Endothelial cell of umbilical vein (primary cell): ENCODE measurements around the gene TIMM17A. TPM values are rescaled to one million over a fixed set of nuclear protein-coding genes. Genes with fewer than 3 reads are reported as not detected.

Experiments
- BruUV-seq: library from RNA; stranded (reverse); fragments of 400-500 nt; replicated peaks from 2 replicates; lab custom pipeline; 2021; lab: Mats Ljungman, UMichigan
- CTCF ChIA-PET: fragments of 300-600, 350-600 bp; sonication (Branson Sonifier 250); formaldehyde crosslinking; loops from one replicate; lab custom pipeline; 2021; ENCODE audit warnings: antibody characterized with exemption, inconsistent platforms; lab: Charles Lee
- POLR2A ChIA-PET: fragments of 300-600, 350-600 bp; sonication (Branson Sonifier 250); formaldehyde crosslinking; loops from one replicate; lab custom pipeline; 2021; ENCODE audit warnings: antibody characterized with exemption, inconsistent platforms; lab: Charles Lee
- DNase-seq: peaks from one replicate; pipeline ENCODE4 v3.0.0-alpha.2; 2011; ENCODE audit warnings: low read depth, low spot score
- FAIRE-seq: peaks from 2 replicates; lab custom pipeline; 2011; peaks lifted over from hg19 to GRCh38; lab: Jason Lieb, UNC
- H2AFZ ChIP-seq: 2 replicates; pipeline ENCODE4 v1.6.0; 2012; ENCODE audit warnings: low read depth, low read length, control low read depth, inconsistent platforms
- H3K27ac ChIP-seq: 2 replicates; pipeline ENCODE4 v1.5.1; 2011; ENCODE audit warnings: low read depth, mild to moderate bottlenecking, control low read depth, low read length, moderate library complexity; ENCODE audit not compliant: insufficient read depth
- H3K27me3 ChIP-seq, 2 experiments: 2 replicates each; pipeline versions ENCODE4 v1.6.0 to v1.6.1; 2011; ENCODE audit warnings: low read length in 2 of 2, mixed read lengths in 1 of 2; ENCODE audit not compliant: control insufficient read depth in 2 of 2, insufficient read depth in 2 of 2
- H3K36me3 ChIP-seq, 2 experiments: 2 replicates in 1 of 2; 3 replicates in 1 of 2; pipeline ENCODE4 v1.5.1; 2011; ENCODE audit warnings: low read length in 2 of 2, mild to moderate bottlenecking in 1 of 2, moderate library complexity in 1 of 2; ENCODE audit not compliant: control insufficient read depth in 2 of 2, insufficient read depth in 2 of 2; ENCODE audit errors: extremely low read depth in 1 of 2
- H3K4me1 ChIP-seq: 3 replicates; pipeline ENCODE4 v1.5.1; 2011; ENCODE audit warnings: mild to moderate bottlenecking, low read length; ENCODE audit not compliant: control insufficient read depth, insufficient read depth; ENCODE audit errors: extremely low read depth
- H3K4me2 ChIP-seq: 2 replicates; pipeline ENCODE4 v1.6.1; 2011; ENCODE audit warnings: low read length, control low read depth, mixed read lengths; ENCODE audit not compliant: insufficient read depth
- H3K4me3 ChIP-seq, 3 experiments: fragments of 200-600 bp in 1 of 3; sonication (generic), shearing (Covaris generic) in 1 of 3; replicated peaks in 1 of 3; 2 replicates each; pipeline ENCODE4 v1.5.1; 2011 to 2016; ENCODE audit warnings: control low read depth in 3 of 3, low read length in 3 of 3, mild to moderate bottlenecking in 2 of 3, inconsistent platforms in 1 of 3, low read depth in 1 of 3, moderate library complexity in 1 of 3; ENCODE audit not compliant: insufficient read depth in 1 of 3
- H3K79me2 ChIP-seq: 2 replicates; pipeline ENCODE4 v1.6.0; 2012; ENCODE audit warnings: low read length, inconsistent platforms; ENCODE audit not compliant: control insufficient read depth, insufficient read depth
- H3K9ac ChIP-seq: replicated peaks from 2 replicates; pipeline ENCODE3; 2011; ENCODE audit warnings: low read length, control low read depth; ENCODE audit not compliant: insufficient read depth; ENCODE audit errors: extremely low read depth
- H3K9me1 ChIP-seq: replicated peaks from 3 replicates; pipeline ENCODE4 v1.6.0; 2011; ENCODE audit warnings: mild to moderate bottlenecking, low read length; ENCODE audit not compliant: control insufficient read depth, insufficient read depth; ENCODE audit errors: extremely low read depth
- H3K9me3 ChIP-seq: replicated peaks from 2 replicates; pipeline ENCODE4 v1.5.1; 2012; ENCODE audit warnings: low read length, inconsistent platforms; ENCODE audit not compliant: control insufficient read depth, insufficient read depth
- H4K20me1 ChIP-seq: replicated peaks from 2 replicates; pipeline ENCODE3; 2011; ENCODE audit warnings: mild to moderate bottlenecking, low read length; ENCODE audit not compliant: control insufficient read depth, insufficient read depth; ENCODE audit errors: extremely low read depth
- EZH2 ChIP-seq: IDR thresholded peaks from 2 replicates; pipeline ENCODE4 v1.6.1; 2012; ENCODE audit warnings: borderline replicate concordance, low read depth, mild to moderate bottlenecking, moderate library complexity, low read length, inconsistent platforms; ENCODE audit not compliant: severe bottlenecking
- FOS ChIP-seq: IDR thresholded peaks from 2 replicates; pipeline ENCODE4 v1.6.1; 2011; ENCODE audit warnings: mild to moderate bottlenecking, low read length, moderate library complexity, borderline replicate concordance; ENCODE audit not compliant: insufficient read depth
- MYC ChIP-seq: IDR thresholded peaks from one replicate; pipeline ENCODE4 v1.6.1; 2011; ENCODE audit warnings: mild to moderate bottlenecking, low read depth, low read length
- POLR2A ChIP-seq: IDR thresholded peaks from 2 replicates; pipeline ENCODE4 v1.6.1; 2012; ENCODE audit warnings: low read depth, mild to moderate bottlenecking, control low read depth, low read length
- POLR2AphosphoS5 ChIP-seq: IDR thresholded peaks from 2 replicates; pipeline ENCODE4 v1.6.1; 2012; ENCODE audit warnings: low read depth, mild to moderate bottlenecking, control low read depth, low read length, moderate library complexity; ENCODE audit not compliant: insufficient read depth
- dilution Hi-C: fragments of 300-500 bp; cut with MboI; formaldehyde crosslinking; loops from one replicate; pipeline ENCODE4 v1.15.0; 2019; ENCODE audit warnings: low sequenced_read_pairs; ENCODE audit not compliant: extremely low pct_ligation_motif_present
- intact Hi-C: fragments of 100-400 bp; cut with micrococcal nuclease; formaldehyde crosslinking; loops from one replicate; pipeline ENCODE4 v1.10.0; 2022
- polyA plus RNA-seq, 4 experiments: library from polyadenylated mRNA; depleted of rRNA in 3 of 4; stranded (reverse) in 3 of 4; unstranded in 1 of 4; fragments of >200 nt; gene quantifications; 2 replicates each; pipeline versions ENCODE4 v1.2.1 to v1.2.3, GENCODE V29; 2011 to 2012; ENCODE audit warnings: missing spikeins in 1 of 4
- total RNA-seq: library from RNA; stranded (reverse); gene quantifications from 2 replicates; pipeline ENCODE4 v1.2.3, GENCODE V29; 2021
- TF ChIP-seq, protein P1 (sequence below): IDR thresholded peaks from 2 replicates; pipeline ENCODE4 v1.6.1; 2011; ENCODE audit not compliant: insufficient read depth, insufficient read length

The TIMM17A gene
- total and polyA plus RNA-seq, 2 donors (not counting 3 experiments of a cell fraction or from before 2014, with no cell fraction given), result 57.9 to 105 TPM

DNA sequence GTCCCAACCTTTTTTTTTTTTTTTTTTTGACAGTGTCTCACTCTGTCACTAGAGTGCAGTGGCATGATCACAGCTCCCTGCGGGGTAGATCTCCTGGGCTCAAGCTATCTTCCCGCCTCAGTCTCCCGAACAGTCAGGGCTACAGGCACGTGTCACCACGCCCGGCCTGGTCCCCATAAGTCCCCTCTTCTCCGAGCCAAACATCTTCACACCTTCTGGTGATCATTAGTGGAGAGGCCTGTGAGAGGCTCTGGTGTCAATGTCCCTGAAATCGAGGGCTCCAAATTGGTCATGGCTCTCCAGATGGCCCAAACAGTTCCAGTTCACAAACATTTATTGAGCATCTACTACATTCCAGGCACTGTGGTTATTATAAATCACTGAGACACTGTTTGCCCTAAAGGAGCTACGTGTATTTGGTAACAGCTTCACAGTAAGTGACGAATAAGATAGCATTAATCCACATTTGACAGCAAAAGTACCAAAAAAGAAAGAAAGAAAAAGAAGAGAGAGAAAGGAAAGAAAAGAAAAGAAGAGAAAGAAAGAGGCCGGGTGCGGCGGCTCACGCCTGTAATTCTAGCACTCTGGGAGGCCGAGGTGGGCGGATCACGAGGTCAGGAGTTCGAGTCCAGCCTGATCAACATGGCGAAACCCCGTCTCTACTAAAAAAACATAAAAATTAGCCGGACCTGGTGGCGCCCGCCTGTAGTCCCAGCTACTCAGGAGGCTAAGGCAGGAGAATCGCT, 867 bp upstream of the TIMM17A start:
- intact Hi-C loops (loop anchor here (1.0 to 10.0 kb wide), 5 partner anchors 18 to 420 kb away; partner anchors contain the start of gene NAV1), dilution Hi-C loops (no loop called here)
- DNase-seq, result no peak
- no peaks in the 10 kb centered on the region for H3K9me1 ChIP-seq
- peak overlapping the region; percentile 90 for H3K9ac ChIP-seq
- no peaks in the 10 kb centered on the region for H3K9me3 ChIP-seq
- H3K4me1 ChIP-seq, result peaks cover 10% of the 10 kb centered on the region
- peak overlapping the region; percentile 71 for H3K27ac ChIP-seq
- H3K4me2 ChIP-seq, result peak overlapping the region; percentile 61
- BruUV-seq, result TSS peak; percentile 83
- TF ChIP-seq MYC (no peak), EZH2 (no peak), POLR2A (no peak), FOS (no peak), POLR2AphosphoS5 (no peak)
- TF ChIP-seq, protein P1, sequence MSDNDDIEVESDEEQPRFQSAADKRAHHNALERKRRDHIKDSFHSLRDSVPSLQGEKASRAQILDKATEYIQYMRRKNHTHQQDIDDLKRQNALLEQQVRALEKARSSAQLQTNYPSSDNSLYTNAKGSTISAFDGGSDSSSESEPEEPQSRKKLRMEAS, result no peak
- no peaks in the 10 kb centered on the region for H4K20me1 ChIP-seq
- CTCF ChIA-PET, result interaction anchor here (0.7 to 5.7 kb wide), 5 partner anchors 18 to 77 kb away, joined by 3 to 54 read pairs (median 3); no protein-coding TSS in a partner anchor
- POLR2A ChIA-PET, result interaction anchor here (0.8 to 1.6 kb wide), 4 partner anchors 37 to 104 kb away, joined by 3 to 4 read pairs (median 4); no protein-coding TSS in a partner anchor
- peaks cover 2 to 3% of the 10 kb centered on the region in 2 experiments for H3K36me3 ChIP-seq
- peak overlapping the region; percentile 3 for H2AFZ ChIP-seq
- FAIRE-seq, result peak; percentile 12
- peak overlapping the region; percentile 26 to 87 (median 60) for H3K4me3 ChIP-seq
- no peaks in the 10 kb centered on the region for H3K27me3 ChIP-seq
- H3K79me2 ChIP-seq, result peaks cover 24% of the 10 kb centered on the region
